GM19240 (cell line): ENCODE results near the gene OR1I1.
"Not testable (repeated sequence)": the region's sequence is repeated elsewhere in the genome, so short reads cannot be mapped to it uniquely, and the experiment has no call there.

Source experiments
- DNase-seq: peaks from one replicate; pipeline ENCODE4 v3.0.0; 2011; ENCODE audit warnings: low spot score; ENCODE audit not compliant: insufficient read length

OR1I1 gene

GRCh38 chr19:15081911-15082310 is at the start of gene OR1I1:
Gene OR1I1, plus strand, starts transcription at chr19:15082211. Its CDS starts 4,855 bp downstream, at chr19:15087066.
- no peak for DNase-seq

- no peak for DNase-seq
Measured at GRCh38 chr19:15035795-15036311, 46.2 kb upstream of the OR1I1 start.

GRCh38 chr19:15037586-15037985 is 44.4 kb upstream of the OR1I1 start:
- no peak for DNase-seq

- no peak for DNase-seq
Measured at GRCh38 chr19:15038294-15038693, 43.7 kb upstream of the OR1I1 start.

GRCh38 chr19:15042003-15042402 is 40.0 kb upstream of the OR1I1 start:
- DNase-seq: no peak

- DNase-seq: no peak
Measured at GRCh38 chr19:15042826-15043225, 39.2 kb upstream of the OR1I1 start.

- no peak for DNase-seq
Measured at GRCh38 chr19:15045506-15045905, 36.5 kb upstream of the OR1I1 start.

- DNase-seq: no peak
Measured at GRCh38 chr19:15047680-15048079, 34.3 kb upstream of the OR1I1 start.

- no peak for DNase-seq
Measured at GRCh38 chr19:15048128-15048527, 33.9 kb upstream of the OR1I1 start.

- DNase-seq: no peak
Measured at GRCh38 chr19:15048885-15049541, 33.0 kb upstream of the OR1I1 start, which contains the start of gene CASP14. Gene CASP14, plus strand, starts transcription at chr19:15049480. Its CDS starts 2,772 bp downstream, at chr19:15052252.

GRCh38 chr19:15050639-15051038 is 31.4 kb upstream of the OR1I1 start:
- DNase-seq: no peak

- DNase-seq: no peak
Measured at GRCh38 chr19:15062036-15062435, 20.0 kb upstream of the OR1I1 start.

- not testable (repeated sequence) for DNase-seq
Measured at GRCh38 chr19:15070386-15070785, 11.6 kb upstream of the OR1I1 start.

GRCh38 chr19:15072930-15073647 is 8.9 kb upstream of the OR1I1 start:
- no peak for DNase-seq

GRCh38 chr19:15074371-15074770 is 7.6 kb upstream of the OR1I1 start:
- no peak for DNase-seq

GRCh38 chr19:15075806-15076205 is 6.2 kb upstream of the OR1I1 start:
- no peak for DNase-seq

GRCh38 chr19:15080002-15080401 is 2.0 kb upstream of the OR1I1 start:
- DNase-seq: not testable (repeated sequence)

GRCh38 chr19:15087182-15087581 is 5.2 kb downstream of the OR1I1 start:
- DNase-seq: no peak

GRCh38 chr19:15091918-15092753 is 10.1 kb downstream of the OR1I1 start:
- no peak for DNase-seq

- no peak for DNase-seq
Measured at GRCh38 chr19:15093001-15093400, 11.0 kb downstream of the OR1I1 start.

- no peak for DNase-seq
Measured at GRCh38 chr19:15096223-15096622, 14.2 kb downstream of the OR1I1 start.

- not testable (repeated sequence) for DNase-seq
Measured at GRCh38 chr19:15097980-15098379, 16.0 kb downstream of the OR1I1 start.
